Subcutaneous adipose tissue (tissue), 4 donors: ENCODE data around the gene CIDEB. TPM values are rescaled to one million over a fixed set of nuclear protein-coding genes. Genes with fewer than 3 reads are reported as not detected.

ENCODE experiments used
- total RNA-seq, 4 donors: library from RNA; depleted of rRNA; stranded (reverse); fragments of >200 nt; gene quantifications; one replicate each; pipeline ENCODE4 v1.1.0, GENCODE V29; 2016
- TF ChIP-seq, protein P1 (sequence below): fragments of 450-650 bp; IDR thresholded peaks from one replicate; pipeline ENCODE4 v1.5.1; 2016; ENCODE audit warnings: low read depth, mild to moderate bottlenecking, control low read depth, antibody characterized with exemption, moderate library complexity

Gene CIDEB
- total RNA-seq, 4 donors from 2014 or later = 5.2 to 14.3 (median 10.3) TPM

DNA sequence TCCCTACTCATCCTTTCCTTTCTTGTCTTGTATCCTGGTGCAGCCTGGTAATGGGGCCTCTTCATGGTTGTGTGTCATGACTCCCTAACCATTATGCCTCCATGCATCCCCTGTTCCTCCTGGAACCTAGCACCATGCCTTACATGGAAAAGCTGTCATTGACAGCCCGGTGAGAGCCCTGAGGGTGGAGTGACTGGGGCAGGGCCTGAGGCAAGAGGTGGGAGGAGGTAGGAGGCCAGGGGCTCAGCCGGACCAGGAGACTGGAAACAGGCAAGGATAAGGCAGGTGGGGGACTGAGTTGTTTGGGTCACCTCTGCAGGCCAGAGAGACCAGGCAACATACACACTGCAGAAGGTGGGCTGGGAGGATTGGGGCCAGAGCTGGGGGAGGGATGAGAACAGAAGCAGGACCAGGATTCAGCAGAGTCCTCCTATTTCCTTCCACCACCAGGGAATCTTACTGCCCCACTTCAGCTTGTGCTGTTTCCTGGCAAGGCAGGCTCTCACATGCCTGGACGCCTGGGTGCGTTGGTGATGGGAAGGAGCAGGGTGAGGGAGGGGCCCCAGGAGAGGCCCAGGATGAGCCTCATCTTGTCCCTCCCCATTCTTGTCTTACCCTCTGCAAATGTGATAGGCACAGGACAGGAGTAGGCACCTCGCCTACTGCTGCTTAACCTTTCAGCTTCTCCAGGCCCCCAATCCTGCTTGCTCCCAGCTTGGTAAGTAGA lies 1.9 kb upstream of the CIDEB start, which contains the start of gene LTB4R2:
Gene LTB4R2, plus strand, starts transcription at position 603 of the 727 bp plus-strand sequence. CDS start 525 bp downstream, outside the sequence.
- TF ChIP-seq, protein P1, sequence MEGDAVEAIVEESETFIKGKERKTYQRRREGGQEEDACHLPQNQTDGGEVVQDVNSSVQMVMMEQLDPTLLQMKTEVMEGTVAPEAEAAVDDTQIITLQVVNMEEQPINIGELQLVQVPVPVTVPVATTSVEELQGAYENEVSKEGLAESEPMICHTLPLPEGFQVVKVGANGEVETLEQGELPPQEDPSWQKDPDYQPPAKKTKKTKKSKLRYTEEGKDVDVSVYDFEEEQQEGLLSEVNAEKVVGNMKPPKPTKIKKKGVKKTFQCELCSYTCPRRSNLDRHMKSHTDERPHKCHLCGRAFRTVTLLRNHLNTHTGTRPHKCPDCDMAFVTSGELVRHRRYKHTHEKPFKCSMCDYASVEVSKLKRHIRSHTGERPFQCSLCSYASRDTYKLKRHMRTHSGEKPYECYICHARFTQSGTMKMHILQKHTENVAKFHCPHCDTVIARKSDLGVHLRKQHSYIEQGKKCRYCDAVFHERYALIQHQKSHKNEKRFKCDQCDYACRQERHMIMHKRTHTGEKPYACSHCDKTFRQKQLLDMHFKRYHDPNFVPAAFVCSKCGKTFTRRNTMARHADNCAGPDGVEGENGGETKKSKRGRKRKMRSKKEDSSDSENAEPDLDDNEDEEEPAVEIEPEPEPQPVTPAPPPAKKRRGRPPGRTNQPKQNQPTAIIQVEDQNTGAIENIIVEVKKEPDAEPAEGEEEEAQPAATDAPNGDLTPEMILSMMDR = no peak

DNA sequence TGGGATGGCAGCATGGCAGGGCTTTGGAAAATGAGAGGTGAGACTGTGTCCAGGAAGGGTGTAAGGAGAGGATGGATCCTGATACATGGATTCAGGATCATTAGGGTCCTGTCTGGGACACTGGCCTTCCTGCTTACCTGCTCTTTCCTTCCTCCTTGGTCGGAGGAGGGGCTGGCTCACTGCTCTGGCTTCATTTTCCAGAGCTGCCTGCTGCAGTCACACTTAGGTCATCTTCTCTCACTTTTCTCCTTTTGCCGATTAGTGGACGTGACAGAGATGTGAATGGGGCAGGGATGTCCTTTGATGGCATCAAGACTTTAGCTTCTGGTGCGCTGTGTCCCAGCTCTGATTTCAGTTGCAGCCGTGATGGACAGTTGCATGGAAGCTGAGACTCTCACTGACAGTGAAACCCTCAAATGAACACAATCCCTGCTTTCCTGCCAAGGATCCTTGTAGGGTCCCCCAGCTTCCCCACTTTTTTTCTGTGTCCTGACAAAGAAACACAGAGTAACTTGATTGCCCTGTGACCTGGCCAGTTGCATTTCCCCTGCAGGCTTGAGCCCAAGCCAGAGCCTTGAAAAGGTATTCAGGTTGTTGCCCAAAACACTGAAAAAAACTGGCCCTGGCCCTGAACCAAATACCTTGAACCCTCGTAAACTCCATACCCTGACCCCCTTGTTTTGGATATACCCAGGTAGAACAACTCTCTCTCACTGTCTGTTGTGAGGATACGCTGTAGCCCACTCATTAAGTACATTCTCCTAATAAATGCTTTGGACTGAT lies 756 bp upstream of the CIDEB start:
- TF ChIP-seq, protein P1 = no peak

DNA sequence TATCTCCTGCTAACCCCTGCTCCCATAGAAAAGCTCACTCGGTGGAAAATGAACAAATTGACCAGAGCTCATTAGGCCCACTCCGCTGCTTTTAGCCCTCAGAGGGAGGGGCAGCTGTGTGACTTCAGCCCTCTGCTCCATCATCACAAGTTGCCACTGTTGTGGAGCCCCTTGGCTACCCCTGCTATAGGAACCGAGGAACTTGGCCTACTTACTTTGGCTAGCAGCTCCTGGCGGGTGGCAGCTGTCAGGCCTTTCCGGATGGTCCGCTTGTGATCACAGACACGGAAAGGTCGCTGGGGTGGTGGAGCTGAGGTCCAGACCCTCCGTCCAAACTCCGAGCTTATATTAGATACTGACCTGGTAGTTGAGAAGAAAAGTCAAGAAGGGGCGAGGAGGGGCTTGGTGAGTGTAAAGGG lies 612 bp downstream of the CIDEB start:
- TF ChIP-seq, protein P1 = no peak

DNA sequence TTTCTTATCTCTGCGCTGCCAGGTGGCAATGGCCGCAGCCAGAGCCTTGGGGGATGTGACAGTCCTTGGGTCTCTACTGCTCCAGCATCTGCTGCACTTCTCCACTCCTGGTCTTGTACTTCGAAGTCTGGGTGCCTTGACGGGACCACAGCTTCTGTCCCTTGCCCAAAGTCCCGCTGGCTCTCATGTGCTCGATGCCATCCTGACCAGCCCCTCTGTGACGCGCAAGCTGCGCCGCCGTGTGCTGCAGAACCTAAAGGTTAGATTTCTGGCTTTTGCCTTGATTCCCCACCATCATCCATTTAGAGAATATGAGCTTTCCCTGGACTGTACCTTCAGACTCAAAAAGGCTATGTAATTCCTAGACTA lies 3.8 kb downstream of the CIDEB start:
- TF ChIP-seq, protein P1 = no peak

DNA sequence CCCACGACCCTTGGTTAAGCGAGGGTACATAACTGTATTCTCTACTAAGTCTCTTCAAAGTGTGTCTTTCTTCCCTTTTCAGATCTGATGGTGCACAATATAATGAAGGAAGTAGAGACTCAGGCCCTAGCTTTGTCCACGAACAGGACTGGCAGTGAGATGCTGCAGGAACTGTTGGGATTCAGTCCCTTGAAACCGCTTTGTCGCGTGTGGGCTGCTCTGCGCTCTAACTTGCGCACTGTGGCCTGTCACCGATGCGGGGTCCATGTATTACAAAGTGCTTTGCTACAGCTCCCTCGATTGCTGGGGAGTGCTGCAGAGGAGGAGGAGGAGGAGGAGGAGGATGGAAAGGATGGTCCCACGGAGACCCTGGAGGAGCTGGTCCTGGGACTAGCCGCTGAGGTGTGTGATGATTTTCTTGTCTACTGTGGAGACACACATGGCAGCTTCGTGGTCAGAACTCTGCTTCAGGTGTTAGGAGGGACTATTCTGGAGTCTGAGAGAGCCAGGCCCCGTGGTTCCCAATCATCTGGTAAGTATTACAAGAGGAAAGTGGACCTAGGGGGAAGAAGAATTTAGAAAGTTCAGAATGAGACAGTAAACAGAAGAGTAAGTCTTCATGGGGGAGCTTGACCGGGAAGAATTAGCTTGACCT lies 7.3 kb downstream of the CIDEB start:
- TF ChIP-seq, protein P1 = no peak

GRCh38 chr14:24299255-24300191 lies 8.3 kb downstream of the CIDEB start, which contains the start of the genes DHRS1 and NOP9:
Gene DHRS1, minus strand, starts transcription at chr14:24299780. Its CDS starts 674 bp downstream, at chr14:24299106.
Gene NOP9, plus strand, starts transcription at chr14:24299850. Its CDS starts 105 bp downstream, at chr14:24299955.
- TF ChIP-seq, protein P1 = no peak
